ENCODE measurements around the gene TPP2.

TPP2 gene

DNA sequence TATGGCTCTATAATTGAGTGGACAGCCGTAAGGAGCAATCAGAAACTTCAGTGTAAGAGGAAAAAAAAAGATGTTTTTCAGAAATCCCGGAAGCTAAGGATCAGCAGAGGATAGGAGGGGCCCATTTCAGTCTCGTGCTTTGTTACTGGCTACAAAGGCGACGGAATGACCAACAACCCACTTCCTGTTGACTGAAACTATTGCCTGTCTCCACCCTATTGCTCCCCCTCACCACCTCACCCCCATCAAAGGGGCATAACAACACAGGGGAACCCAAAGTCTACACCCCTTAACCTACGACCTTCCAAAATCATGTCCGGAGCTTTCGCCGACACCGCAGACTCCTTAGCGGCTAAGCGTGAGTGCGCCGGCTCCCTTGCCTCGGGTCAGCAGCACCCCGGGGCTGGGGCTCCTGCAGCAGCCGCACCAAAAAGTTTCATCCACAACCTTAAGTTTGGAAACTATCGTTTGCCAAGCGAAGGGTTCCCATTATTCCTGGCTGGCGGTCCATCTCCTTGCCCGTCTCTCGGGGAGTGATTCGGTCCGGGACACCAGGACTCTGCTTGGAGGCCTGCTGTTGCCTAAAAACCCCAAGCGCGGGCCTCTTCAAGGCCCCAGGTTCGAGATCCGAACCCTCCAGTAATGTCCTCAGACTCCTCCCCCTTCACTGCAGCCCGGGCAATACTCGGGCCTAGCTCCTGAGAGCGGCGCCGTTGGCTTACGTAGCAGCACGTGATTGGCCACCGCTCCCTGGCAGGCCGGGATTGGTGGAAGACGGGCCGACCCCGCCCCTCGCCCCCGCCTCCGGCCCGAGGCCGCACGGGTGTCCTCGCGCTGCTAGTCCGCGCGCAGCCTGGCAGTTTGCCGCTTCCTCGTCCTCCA lies at the start of gene TPP2:
Gene TPP2 (plus strand): TSS at position 840 of the 882 bp plus-strand sequence. CDS start 53 bp downstream, outside the sequence.
- peak; percentile 98 for DNase-seq

DNA sequence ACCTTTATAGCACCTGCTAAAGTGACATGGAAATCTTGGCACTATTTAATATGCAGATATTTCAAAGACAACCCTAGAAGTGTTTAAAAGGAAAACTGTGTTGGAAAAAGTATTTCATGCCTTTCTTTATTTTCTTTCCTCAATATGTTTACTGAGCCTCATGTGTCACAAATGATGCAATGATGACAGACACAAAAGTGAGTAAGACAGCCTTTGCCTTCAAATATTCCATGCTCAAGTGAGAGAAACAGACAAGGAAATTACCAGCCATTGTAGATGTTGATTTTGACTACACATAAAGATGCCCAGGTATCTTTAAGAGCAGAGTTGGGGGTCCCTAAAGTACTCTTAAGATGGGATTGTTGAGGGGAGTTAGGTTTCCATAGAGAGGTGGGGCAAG lies 48.0 kb upstream of the TPP2 start:
- DNase-seq, result no peak

DNA sequence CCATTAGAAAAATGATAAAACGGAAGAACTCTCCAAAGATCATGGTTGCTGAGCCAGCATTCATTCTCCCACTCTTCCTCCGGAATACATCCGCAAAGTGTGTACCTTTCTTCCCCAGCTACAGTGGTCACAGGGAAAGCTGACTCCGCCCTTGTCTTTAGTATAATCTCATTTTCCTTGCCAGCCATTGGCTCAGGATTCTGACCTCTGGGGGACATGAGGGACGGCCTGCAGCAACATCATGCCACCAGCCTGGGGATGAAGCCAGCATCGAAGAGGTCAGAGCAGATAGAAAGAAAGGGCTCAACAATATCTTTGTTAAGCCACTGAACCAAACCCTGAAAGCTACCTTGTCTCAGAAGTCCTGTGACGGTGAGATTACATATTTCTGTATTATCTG lies 46.3 kb upstream of the TPP2 start:
- DNase-seq, result no peak

DNA sequence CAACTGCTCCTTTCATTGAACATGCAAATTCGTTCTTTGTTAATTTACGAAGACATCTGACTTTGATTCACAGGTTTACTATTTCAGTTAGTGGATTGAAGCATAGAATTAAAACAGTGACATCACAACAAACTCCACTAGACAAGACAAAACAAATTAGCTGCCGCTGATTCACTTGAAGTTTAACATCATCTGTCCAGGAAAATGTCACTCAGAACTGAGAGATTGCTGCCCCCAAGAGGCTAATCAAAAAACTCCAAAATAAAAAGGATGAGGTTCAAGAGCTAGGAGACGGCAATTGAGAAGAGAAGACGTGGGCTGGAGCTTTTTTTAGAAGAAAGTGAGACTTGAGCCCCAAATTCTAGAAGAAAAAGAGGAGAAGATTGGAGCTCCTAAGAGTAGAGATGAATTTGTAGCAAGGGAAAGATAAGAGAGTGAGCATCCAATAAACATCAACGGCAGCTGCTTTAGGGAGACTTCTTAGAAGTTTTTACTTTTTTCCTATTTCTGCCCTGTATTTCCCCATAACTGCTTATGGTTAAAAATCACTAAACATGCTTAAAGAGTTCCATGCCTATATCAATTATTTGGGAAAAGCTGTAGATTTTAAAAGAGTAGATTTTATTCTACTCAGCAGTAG lies 40.8 kb upstream of the TPP2 start:
- peak; percentile 57 for DNase-seq

DNA sequence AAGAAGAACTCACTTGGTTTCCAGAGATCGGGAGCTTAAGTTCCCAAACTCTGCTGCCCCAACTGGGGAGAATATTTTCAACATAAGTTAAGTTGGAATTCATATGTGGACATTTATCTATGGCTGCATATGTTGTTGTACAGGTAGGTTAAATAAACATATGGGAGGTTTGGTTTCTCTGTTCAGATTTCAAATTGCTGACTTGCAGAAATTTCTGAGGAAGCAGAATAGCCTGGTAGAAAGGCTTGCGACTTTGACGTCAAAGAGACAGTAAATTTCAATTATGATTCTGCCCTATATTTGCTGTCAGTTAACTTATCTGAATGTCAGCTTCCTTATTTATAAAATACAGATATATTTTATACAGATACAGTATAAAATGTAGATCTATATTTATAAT lies 40.0 kb upstream of the TPP2 start:
- DNase-seq, result no peak

DNA sequence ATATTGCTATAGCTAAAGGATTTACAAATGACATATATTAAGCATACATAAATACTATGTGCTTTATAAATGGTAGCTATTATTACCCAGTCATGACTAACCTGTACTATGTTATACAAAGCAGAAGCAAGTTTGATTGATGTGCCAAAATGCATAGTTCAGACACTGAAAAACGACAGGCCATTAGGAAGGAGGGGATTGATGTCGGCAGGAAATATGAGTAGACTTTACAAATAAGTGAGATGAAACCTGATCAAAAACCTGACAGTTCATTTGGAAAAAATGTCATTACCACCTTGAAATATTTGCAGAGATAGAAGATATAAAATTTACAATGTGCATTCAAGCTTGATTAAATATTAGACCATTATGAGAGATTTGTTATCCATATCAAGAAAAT lies 38.8 kb upstream of the TPP2 start:
- DNase-seq, result no peak

DNA sequence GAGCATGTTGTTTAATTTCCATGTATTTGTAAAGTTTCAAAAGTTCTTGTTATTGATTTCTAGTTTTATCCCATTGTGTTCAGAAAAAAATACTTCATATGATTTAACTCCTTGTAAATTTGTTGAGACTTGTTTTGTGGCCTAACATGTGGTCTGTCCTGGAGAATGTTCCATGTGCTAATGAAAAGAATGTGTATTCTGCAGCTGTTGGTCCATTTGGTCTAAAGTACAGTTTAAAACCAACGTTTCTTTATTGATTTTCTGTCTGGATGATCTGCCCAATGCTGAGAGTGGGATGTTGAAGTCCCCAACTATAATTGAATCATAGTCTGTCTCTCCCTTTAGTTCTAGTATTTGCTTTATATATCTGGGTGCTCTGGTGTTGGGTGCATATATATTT lies 34.9 kb upstream of the TPP2 start:
- DNase-seq, result no peak

DNA sequence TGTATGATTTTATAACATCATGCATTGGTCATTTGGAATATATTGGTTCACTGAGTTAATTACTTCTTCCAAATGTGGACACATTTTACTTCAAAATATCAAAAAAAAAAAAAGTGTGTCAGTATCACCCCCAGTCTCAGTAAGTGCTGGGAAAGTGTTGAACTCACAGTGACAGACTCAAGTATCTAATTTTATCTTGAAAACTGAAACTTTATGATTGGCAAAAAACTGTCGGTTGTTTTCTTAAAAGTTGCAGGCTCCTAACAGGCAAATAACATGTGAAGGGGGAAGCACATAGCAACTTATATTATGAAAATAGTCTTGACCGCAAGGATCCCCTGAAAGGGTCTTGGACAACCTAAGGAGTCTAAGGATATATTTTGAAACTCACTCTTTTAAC lies 33.5 kb upstream of the TPP2 start:
- no peak for DNase-seq

DNA sequence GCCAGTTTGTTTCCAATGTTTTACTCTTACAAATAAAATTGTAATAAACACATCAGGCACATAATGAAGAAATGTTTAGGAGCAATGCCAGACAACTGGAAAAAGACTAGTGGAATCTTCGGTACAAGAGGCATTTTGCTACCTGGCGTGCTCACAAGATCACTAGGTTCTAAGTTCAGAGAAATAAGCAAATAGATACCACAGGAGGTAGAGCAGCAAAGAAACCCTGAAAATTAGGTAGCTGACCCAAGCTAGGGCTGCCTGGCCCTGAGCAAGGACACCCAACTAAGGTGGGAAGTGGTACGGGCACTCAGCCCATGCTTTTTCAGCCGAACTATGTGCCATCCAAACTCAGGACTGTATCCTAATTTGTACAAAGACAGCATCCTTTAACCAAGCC lies 32.2 kb upstream of the TPP2 start:
- no peak for DNase-seq

DNA sequence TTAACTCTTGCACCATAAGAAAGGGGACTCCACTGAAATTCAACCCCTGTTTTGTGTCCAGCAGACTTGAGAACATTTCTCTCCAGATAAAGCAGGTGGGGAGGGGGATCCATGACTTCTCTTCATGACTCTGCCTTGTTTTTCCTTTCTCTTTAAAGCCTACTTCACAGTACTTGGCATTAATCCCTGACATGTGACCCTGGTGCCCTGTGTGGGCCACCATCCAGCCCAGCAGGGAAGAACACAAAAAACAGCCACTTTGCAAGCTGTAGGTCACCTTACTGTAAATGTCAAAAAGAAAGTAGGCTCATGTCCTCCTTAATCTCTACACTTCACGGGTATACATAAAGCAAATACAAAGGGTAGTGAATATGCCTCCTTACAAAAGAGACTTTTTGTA lies 30.3 kb upstream of the TPP2 start:
- no peak for DNase-seq

DNA sequence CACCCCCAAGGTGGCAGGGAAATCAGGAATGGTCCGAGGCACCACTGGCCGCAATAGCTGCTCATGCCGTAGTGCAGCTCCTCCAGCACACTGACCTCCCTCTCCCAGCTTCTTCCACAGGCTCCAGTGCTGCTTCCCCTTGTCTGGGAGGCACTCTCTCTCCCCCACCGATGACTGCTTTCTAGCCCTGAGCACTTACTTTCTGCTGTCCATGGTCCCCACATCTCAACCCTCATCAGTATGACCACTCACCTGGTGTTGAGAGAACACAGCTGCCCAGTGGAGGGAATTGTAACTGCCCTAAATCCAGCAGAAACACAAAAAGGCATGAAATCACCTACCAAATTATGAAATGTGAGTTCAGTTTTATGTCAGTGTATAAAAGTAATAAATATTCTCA lies 28.9 kb upstream of the TPP2 start:
- DNase-seq, result no peak

DNA sequence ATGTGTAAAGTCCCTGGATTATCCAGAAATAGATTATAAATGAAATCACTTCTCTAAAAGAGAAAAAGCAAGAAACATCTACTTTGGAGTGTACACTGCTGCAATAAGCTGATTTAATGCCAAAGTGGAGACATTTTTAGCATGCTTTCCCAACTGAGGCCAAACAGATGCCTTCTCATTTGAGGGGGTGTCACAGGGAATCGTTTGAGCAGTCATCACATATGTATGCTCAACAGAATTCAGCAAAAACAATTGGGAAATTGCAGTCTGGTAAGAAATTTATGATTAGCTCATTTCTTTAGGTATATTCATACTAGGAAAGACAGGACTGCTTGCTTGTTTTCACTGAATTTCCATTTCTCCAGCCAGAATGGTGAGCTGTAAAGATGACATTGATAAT lies 27.3 kb upstream of the TPP2 start:
- DNase-seq, result no peak

DNA sequence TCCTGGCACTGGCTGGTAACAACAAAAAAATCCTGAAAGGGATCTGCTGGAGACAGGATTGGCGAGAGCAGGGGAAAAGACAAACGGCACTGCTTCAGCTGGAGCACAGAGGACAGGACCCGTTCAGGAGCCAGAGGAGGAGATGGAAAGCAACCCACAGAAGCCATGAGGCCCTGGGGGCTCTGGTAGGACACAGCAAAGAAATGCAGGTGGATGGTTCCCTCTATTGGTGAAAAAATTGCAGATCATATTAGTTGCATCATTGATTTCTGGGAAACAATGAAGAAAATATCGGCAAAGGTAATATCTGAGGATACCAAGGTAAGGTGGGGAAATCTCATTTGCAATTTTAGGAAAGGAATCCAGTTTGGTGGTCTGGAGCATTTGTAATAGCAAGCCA lies 25.7 kb upstream of the TPP2 start:
- DNase-seq, result no peak

DNA sequence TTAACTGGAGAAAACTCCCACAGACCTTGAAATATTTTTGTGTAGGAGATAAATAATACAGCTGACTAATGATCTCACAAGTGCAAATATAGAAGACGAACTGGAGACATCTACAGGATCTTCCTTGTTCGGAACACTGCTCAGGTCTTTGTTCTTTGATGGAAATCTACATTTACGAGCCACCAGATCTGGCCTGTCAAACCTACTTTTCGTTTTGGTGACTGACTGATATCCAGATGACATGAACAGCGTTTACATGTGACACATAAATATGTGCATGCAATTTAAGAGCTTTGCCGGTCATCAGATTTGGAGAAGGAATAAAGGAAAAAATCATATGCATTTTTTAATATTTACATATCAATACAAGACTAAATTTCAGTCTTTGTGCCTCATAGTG lies 24.5 kb upstream of the TPP2 start:
- no peak for DNase-seq

DNA sequence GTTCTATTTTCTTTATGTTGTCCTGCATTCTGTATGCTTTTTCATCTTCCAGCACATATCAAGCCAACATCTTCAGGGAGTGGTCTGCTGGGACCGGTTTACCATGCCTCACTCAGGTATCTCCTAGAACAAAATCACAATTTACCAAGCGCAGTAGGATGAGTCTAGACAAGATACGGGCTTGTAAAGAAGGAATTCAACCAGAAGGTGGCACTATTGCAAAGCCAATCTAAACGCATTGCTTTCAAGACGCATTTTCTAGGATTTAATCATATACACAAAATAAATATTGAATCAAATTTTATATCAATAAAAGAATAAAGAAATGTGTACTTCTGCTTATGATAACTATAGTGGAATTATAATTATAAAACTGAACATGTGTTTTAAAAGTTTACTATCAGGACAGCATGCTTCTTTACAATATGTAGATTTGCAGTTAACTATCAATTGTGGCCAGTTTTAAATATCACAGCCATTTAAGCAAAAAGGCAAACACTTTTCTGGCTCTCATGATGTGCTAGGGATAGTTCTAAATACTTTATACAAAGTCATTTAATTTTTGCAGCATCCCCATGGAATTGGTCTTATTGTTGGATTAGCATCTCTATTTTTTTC lies 16.1 kb upstream of the TPP2 start:
- peak; percentile 33 for DNase-seq

DNA sequence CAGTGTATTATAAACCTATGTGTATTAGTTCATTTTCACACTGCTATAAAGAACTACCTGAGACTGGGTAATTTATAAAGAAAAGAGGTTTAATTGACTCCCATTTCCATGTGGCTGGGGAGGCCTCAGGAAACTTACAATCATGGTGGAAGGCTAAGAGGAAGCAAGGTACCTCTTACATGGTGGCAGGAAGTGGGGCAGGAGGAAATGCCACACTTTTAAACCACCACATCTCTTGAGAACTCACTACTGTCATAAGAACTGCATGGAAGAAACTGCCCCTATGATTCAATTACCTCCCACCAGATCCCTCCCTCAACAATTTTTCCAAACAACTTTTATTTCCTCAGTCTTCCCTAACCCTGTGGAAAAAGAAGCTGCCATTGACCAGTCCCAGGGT lies 14.5 kb upstream of the TPP2 start:
- no peak for DNase-seq

DNA sequence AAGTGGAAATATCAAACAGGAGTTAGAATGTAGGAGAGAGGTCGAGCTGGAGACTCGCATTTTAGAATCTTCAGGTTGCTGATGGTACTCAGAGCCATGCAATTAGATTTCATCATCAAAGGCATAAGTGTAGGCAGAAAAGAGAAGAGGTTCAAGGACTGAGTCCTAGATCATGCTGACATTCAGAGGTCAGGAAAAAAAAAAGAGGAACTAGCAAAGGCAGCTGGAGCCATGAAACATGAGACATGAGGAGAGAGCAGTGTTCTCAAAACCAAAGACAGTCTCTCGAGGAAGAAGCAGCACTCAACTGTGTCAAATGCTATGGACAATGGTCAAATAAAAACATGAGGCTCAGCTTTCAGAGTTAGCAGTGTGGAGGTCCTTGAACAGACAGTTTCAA lies 12.4 kb upstream of the TPP2 start:
- no peak for DNase-seq

DNA sequence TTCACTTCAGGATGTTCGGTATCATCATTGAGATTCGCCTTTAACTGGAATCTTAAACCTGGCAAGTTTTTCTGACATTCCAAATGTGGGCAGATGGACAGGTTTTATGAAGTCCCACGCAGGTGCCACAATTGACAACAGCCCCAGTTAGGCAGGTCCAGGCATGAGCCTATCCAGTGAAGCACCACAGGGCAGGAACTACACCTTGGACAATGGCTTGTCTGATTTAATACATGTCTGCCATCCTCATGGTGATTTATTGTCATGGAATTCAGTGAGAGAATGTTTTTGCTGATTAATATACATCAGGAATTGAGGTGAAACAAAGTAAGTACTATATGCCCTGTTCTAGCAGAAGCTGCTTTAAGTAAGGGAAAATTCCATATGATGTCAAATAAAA lies 10.2 kb upstream of the TPP2 start:
- no peak for DNase-seq

DNA sequence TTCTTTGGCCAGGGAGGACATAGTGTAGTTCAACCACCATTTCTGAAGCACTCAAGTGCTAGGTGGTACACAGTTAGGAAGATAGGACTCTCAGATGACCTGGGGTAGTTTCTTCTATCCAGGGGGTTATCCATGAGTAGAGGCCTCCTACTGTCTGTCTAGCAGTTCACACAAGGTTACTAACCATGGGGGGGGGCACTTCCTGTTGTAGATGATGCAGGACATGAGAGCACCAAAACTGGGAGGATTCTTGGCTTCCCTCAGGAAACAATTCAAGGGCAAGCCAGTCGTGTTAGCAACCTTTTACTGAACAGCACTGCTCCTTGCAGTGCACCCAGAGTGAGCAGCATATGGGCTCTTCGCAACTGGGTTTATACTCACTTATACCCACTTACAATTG lies 8.9 kb upstream of the TPP2 start:
- no peak for DNase-seq

DNA sequence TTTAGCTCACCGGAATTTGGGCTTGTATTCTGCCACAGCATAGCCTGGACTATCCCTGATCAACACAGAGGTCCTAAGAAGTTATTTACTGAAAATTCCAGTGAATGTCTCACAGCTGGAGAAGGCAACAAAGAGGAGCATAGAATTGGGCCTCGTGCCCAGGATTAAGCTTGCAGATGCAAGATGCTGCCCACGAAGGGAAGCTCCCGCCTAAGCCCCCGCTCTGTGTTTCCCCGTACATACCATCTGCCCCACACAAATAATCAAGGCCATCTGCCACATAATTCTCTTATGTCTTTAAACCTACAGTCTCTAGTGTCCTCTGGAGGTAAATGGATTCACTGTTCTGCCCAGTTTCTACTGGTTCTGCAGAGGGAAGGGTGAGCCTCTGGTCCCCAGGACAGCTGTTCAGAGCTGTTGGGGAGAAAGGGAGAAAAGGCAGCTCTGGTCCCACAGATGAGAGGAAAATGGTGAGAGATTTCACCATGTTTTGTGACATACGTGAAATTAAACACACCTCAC lies 7.4 kb upstream of the TPP2 start:
- DNase-seq, result no peak

DNA sequence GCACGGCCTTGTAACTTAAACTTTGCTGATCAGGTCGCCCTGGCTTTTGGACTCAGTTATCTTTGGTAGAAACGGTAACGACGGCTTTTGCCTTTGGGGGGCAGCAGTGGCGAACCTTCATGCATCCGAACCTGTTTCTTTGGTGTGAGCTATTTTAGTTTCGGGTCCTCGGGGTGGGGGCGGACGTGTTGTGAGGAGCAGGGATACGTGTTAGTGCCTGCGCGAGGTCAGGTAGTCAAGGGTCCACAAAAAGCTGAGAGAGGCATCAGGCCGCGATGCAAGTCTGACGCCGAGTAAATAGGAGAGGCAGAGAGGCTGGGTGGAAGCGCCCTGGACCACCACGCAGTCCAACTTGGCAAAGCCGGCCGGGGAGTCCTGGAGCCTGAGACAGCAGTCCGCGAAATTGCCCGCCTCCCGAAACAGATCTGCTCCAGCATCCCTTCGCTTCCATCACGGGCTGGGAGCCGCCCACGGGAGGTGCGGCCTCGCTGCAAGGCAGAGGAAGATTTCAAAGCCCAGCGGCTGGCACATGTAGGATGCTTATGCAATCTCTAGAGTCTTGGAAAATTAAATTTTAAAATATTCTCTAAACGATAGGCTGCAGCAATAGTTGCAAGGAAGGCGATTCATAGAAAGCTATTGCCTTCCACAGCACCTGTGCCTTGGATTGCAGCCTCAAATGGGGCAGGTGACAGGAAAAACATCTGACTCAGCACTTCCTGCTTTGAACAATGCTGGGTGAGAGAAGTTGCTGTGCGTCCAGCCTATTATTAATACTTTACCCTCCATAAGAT lies 4.6 kb upstream of the TPP2 start:
- peak; percentile 77 for DNase-seq

DNA sequence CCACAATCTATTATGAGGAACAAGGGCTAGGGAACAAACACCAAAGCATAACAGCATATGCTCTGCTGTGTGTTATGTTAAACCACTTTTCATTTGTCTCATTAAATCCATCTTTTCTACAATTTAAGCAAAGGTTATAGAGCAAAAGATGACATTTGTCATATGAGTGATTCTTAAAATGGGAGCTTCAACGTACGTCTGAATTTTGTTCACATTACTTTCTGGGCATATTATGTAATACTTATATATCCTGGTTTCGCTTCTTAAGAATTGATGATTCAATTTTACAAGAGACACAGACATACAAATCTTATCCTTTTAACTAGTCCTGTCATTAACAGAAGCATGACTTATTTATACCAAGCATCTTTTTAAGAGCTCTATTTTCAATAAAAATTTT lies 3.3 kb upstream of the TPP2 start:
- no peak for DNase-seq

All from COR-L47 (cell line).